RCC 7860 (cell line): Measurements from ENCODE around the gene SEC23IP.
"Not testable (repeated sequence)": the region's sequence is repeated elsewhere in the genome, so short reads cannot be mapped to it uniquely, and the experiment has no call there.

Source experiments
- DNase-seq: peaks from one replicate; pipeline ENCODE4 v3.0.0-alpha.2; 2015; ENCODE audit warnings: low spot score
- FAIRE-seq: peaks from 2 replicates; lab custom pipeline; 2012; peaks lifted over from hg19 to GRCh38; lab: Jason Lieb, UNC

The SEC23IP gene

DNA sequence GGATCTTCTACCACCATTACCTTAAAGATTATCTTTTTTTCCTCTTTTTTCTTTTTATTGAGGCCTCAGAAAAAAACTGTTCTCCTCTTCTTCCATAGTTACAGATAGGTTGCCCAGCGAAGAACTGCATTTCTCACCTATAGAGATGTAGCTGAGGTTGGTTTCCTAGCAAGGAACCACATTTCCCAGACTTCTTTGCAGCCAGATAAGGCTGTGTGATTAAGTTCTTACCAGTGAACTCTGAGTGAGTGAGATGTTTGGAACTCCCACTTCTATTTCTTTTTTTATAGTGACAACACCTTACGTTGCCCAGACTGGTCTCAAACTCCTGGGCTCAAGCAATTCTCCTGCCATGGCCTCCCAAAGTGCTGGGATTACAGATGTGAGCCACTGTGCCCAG lies 14.0 kb upstream of the SEC23IP start:
- DNase-seq (no peak), FAIRE-seq (no peak)

DNA sequence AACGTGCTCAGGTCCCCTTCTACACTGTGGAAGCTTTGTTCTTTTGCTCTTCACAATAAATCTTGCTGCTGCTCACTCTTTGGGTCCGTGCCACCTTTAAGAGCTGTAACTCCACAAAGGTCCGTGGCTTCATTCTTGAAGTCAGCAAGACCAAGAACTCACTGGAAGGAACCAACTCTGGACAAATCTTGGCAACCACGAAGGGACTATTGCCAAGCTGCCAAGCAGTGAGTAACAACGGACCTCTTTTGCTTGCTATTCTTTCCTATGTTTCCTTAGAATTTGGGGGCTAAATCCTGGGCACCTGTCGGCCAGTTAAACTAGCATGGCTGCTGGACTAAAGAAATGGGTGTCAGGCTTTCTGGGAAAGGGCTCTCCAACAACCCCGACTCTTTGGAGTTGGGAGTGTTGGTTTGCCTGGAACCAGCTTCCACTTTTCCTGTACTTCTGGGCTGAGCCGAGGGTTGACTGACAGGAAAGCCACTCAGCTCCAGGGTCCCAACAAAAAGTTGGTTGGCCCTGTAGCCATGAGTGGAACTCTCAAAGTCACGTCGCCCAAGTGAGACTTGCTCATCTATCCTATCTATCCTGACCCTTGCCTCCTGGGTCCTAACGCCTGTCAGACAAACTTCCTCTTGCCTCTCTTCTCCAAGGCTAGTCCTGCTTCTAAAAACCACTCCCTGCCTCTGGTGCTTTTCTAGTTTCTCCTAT lies 8.5 kb upstream of the SEC23IP start:
- DNase-seq, result not testable (repeated sequence)

DNA sequence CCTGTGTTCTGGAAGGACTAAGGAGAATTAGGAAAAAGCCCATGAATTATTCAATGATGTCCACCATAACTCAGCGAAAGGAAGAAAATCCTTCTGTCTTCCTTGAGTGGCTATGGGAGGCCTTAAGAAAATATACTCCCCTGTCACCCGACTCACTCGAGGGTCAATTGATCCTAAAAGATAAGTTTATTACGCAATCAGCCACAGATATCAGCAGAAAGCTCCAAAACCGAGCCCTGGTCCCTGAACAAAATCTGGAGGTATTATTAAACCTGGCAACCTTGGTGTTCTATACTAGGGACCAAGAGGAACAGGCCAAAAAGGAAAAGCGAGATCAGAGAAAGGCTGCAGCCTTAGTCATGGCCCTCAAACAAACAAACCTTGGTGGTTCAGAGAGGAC lies 6.5 kb upstream of the SEC23IP start:
- DNase-seq, FAIRE-seq: not testable (repeated sequence)

More for the DNA sequence above, 8.5 kb upstream of the SEC23IP start:
- FAIRE-seq, result not testable (repeated sequence)

DNA sequence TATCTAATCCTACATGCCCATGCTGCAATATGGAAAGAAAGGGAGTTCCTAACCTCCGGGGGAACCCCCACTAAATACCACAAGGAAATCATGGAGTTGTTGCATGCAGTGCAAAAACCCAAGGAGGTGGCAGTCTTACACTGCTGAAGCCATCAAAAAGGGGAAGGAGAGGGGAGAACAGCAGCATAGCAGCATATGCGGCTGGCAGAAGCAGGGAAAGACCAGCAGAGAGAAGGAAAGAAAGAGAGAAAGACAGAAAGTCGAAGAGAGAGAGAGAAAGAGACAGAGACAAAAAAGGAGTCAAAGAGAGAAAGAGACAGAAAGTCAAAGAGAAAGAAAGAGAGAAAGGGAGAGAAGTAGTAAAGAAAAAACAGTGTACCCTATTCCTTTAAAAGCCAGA lies 3.8 kb upstream of the SEC23IP start:
- not testable (repeated sequence) for DNase-seq, FAIRE-seq

DNA sequence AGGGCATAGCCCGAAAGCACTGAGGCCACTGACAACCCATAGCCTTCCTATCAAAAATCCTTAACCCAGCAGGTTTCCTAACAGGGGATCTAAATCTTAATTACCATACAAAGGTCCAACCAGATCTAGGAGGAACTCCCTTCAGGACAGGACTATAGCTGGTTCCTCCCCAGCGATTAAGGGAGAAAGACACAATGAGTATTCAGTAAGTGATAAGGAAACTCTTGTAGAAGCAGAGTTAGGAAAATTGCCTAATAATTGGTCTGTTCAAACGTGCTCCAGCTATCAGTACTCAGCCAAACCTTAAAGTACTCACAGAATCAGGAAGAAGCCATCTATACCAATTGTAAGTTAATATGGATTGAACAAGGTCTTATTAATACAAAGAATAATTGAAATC lies 3.3 kb upstream of the SEC23IP start:
- not testable (repeated sequence) for FAIRE-seq, DNase-seq

DNA sequence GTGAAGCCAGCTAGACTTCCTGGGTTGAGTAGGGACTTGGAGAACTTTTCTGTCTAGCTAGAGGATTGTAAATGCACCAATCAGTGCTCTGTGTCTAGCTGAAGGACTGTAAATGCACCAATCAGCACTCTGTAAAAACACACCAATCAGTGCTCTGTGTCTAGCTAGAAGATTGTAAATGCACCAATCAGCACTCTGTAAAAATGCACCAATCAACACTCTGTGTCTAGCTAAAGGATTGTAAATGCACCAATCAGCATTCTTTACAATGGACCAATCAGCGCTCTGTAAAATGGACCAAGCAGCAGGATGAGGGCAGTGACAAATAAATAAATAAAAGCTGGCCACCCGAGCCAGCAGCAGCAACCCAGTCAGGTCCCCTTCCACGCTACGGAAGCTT lies 2.2 kb upstream of the SEC23IP start:
- DNase-seq, FAIRE-seq: not testable (repeated sequence)

DNA sequence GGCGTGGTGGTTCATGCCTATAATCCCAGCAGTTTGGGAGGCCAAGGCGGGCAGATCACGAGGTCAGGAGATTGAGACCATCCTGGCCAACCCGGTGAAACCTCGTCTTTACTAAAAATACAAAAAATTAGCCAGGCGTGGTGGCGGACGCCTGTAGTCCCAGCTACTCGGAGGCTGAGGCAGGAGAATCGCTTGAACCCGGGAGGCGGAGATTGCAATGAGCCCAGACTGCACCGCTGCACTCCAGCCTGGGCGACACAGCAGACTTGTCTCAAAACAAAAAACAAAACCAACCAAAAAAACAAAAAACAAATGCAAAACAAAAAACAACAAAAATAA lies 712 bp upstream of the SEC23IP start:
- not testable (repeated sequence) for DNase-seq, FAIRE-seq

DNA sequence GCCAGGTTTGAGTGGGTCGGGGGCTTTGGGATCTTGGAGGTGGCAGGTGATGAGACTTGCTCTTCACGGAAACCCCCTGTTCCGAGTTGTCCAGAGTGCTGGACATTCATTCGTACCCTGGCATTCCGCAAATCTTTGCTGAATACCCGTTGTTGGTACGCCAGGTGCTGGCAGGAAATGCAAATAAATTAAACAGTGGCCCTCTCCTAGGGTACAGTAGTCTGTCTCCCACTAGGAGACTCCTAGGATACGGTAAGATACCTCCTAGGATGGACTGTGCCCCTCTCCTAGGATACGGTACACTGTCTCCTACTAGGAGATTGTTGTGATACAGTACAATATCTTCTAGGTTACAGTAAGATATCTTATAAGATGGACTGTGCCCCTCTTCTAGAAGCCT lies 544 bp downstream of the SEC23IP start:
- FAIRE-seq (no peak), DNase-seq (no peak)

DNA sequence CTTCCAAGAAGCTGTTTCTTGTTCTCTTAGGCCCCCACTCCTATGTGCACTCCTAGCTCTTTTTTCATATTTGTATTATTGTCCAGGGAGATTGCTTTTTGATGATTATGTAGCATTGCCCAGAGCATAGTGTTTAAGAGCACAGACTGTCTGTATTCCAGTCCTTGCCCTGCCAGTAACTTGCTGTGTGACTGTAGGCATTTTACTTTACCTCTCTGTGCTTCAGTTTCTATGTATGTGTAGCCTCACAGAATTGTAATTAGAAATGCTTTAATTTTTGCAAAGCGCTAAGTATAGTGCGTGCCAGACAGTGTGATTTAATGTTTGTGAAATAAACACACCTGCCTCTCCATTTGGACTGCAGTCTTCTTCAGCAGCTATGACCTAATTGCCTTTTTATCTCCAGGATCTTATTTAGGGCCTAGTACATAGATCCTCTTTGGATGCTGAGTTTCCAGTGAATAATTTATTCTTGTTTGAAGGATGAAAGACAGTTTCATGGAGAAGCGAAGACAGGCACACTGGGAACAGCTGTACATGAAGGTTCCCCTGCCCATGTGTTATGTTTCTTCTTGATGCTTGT lies 1.4 kb downstream of the SEC23IP start:
- DNase-seq, result no peak
- FAIRE-seq, result no peak

DNA sequence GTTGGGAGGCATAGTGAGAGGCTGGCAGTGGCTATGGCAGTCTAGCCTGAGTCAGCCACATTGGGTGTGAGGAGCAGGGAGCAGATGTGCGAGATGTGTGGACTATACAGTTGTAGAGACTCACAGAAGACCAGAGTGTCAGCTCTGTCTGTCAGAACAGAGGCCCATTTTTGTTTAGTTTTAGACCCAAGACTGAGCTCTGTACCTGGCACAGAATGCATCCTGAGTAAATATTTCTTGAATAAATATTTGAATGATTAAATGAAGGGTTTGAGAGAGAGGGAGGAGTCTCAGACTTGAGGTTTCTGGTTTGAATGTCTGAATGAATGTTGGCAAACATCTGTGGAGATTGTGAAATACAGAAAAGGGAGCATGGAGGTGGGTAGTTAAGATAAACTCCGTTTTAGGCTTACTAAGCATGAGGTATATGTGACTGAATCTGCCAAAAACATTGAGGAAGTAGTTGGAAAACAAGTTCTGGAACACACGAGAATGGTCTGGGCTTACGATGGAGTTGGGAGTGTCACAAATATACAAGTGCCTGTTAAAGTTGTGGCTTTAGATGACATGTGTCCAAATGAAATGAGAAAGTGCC lies 3.6 kb downstream of the SEC23IP start:
- no peak for DNase-seq

DNA sequence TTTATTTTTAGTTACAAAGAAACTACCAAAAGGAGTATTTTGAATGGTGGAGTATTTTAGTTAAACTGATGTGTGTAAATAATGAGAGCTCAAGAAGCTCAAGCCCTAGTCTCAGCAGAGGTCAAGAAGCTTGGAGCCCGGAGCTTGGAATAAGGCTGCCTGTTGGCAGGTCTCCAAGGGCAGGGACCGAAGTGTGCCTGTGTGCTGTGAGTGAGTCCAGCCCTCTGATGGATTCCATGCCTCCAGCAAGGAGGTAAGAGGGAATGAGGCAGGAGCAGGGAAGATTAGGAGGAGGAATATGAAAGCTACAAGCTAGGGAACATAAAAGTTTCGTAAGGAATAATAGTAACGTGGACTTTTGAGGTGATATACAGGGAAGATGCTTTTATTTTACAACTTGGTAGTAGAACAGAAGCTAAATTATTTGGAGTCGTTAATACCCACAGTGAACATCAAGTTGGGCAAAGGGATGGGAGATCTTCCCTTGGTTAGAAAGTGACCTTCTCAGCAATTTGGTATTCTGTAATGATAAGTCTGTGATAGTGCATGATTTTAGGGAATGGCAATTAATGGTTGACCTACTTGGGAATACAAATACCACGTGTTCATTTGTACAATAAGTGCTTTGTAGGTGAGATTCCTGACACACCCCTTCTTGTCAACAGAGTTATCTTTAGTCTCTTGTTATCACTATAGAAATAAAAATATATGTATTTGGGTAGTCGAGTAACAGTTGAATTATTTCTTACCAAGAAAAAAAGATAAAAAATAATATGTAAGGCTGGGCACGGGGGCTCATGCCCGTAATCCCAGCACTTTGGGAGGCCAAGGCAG lies 4.6 kb downstream of the SEC23IP start:
- DNase-seq, result no peak
- no peak for FAIRE-seq

More for the DNA sequence above, 3.6 kb downstream of the SEC23IP start:
- FAIRE-seq, result no peak

DNA sequence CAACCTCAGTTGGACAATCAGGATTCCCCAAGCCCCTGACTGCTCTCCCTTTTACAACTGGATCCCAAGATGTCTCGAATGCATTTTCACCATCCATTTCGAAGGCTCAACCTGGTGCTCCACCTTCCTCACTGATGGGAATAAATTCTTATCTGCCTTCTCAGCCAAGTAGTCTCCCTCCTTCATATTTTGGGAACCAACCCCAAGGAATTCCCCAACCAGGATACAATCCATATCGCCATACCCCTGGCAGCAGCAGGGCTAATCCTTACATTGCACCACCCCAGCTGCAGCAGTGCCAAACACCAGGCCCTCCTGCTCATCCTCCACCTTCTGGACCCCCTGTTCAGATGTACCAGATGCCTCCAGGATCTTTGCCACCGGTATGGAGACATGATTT lies 6.0 kb downstream of the SEC23IP start:
- FAIRE-seq (no peak), DNase-seq (no peak)

DNA sequence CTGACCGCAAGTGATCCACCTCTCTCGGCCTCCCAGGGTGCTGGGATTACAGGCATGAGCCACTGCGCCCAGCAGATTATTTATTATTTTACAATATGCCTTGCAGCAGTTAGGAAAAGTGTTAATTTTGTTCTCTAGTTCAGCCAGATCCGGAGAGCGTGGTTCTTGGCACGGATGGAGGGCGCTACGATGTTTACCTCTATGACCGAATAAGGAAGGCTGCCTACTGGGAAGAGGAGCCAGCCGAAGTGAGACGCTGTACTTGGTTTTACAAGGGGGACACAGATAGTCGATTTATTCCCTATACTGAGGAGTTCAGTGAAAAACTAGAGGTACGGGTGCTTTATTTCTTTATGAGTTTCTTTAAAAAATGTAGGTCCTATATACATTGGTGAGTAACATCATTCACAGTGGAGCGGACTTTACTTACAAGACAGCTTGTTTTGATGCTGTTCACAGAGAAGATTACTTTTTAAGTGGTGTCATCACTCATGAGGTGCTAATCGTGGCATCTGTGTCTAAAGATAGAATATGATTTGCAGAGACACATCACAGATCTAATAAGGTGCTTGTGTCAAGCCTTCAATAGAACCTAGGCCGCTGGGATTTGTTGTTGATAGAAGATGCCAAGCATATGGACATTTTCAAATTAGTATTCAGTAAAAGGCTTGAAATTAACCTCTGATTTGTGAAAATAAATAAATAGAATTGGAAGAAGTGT lies 11.6 kb downstream of the SEC23IP start:
- no peak for FAIRE-seq

DNA sequence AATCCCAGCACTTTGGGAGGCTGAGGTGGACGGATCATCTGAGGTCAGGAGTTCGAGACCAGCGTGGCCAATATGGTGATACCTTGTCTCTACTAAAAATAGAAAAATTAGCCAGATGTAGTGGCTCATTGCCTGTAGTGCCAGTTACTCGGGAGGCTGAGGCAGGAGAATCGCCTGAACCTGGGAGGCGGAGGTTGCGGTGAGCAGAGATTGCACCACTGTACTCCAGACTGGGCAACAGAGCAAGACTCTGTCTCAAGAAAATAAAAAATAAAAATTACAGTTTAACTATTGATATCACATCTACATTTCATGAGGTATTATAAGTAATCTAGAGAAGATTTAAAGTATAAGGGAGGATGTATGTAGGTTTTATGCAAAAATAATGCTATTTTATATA lies 15.2 kb downstream of the SEC23IP start:
- FAIRE-seq, DNase-seq: not testable (repeated sequence)

More for the DNA sequence above, 11.6 kb downstream of the SEC23IP start:
- no peak for DNase-seq

DNA sequence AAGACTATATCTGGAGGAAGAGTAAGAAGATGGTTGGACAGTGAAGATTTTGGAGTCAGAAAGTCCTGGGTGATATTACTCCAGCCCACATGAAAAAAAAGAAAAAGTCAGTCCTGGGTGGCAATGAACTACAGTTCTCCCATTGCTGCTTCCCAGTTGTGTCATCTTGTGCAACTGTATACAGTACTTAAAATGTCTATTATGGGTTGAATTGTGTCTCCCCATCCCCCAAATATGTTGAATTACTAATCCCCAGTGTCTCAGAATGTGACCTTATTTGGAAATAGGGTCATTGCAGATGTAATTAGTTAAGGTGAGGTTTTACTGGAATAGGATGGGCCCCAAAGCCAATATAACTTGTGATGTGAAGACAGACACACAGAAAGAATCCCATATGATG lies 15.6 kb downstream of the SEC23IP start:
- FAIRE-seq, result no peak
- DNase-seq, result no peak

DNA sequence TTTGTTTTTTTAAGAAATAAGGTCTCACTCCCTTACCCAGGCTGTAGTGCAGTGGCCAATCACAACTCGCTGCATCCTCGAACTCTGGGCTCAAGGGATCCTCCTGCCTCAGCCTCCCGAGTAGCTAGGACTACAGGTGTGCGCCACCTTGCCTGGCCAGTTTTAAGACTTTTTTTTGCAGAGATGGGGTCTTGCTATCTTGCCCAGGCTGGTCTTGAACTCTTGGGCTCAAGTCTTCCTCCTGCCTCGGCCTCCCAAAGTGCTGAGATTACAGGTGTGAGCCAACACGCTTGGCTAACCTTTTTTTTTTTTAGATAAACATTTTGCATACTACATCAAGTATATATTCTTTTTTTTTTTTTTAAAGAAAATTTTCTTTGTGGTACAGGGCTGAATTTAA lies 18.2 kb downstream of the SEC23IP start:
- DNase-seq, result no peak
- FAIRE-seq, result no peak

DNA sequence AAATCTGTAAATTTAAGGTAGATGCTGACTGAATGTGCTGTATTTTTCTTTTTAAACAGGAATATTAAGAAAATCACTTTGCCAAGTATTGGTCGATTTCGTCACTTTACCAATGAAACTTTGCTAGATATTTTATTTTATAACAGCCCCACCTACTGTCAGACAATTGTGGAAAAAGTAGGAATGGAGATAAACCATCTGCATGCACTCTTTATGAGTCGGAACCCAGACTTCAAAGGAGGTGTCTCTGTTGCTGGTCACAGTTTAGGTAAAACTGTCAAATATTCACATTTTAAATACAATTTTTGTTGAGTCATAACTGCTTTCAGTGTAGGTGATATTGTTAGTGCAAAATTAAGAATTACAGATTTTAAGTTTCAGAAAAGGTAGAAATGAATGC lies 25.2 kb downstream of the SEC23IP start:
- DNase-seq (no peak), FAIRE-seq (no peak)

DNA sequence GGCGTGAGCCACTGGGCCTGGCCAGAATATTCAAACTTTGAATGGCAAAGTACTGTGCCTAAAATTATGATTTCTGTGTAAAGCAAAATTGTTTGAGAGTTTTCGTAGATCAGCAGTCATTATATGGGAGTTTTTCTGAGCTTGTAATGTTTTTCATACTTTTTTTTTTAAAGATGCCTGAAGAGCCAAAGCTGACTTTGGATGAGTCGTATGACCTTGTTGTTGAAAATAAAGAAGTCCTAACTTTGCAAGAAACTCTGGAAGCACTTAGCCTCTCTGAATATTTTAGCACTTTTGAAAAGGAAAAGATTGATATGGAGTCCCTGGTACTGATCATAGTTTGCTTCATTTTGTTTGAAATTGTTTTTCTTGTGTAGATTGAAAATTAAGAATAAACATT lies 26.7 kb downstream of the SEC23IP start:
- FAIRE-seq (no peak), DNase-seq (no peak)

DNA sequence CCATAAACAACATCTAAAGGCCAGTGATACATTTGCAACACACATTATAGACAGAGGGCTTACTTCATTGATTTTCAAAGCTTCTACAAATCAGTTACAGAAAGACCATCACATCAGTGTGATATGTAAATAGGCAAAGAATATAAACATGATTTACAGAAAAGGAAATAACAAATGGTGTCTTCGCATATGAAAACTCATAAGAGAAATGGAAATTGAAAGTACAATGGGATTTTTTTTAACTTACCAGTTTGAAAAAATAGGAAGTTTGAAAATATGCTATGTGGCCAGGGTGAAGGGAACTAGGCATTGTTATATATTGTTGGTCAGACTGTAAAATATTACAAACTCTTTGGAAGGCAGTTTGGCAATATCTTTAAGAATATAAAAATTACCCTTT lies 27.3 kb downstream of the SEC23IP start:
- no peak for DNase-seq
- FAIRE-seq, result no peak

DNA sequence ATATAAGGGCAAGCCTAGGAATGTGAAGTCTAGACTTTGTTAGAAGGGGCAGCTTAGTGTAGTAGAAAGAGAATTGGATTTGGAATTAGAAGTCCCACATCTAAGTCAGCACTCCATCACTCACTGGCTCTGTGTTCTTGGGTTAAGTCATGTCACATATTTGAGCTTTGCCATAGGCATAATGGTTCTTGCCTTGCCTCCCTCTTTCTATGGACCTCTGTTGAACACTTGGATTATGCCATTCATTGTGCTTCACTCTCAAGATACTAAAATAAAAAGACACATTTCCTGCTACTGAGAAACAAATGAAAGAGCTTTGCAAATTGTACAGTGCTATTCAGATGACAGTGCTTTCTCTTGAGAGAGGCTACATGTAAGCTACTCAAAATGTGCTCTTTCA lies 35.9 kb downstream of the SEC23IP start:
- DNase-seq, result no peak
- FAIRE-seq, result no peak

DNA sequence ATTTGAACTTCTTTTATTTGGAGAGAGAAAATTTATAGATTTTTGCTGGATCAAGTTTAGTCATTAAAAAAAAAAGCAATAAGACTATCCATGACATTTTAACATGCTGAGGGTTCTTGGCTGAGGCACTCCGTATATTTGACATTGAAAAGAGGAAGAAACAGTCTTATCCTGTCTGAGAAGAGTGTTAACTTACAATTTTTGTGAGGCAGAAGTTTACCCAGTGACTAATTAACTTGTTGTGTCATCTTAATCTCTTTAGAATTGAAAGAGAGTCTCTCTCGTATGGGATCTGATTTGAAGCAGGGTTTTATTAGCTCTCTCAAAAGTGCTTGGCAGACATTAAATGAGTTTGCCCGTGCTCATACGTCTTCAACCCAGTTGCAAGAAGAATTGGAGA lies 39.3 kb downstream of the SEC23IP start:
- FAIRE-seq, result no peak

More for the DNA sequence above, 39.3 kb downstream of the SEC23IP start:
- DNase-seq, result no peak
